NCI-H1417 (cell line): ENCODE results near the gene APLF.
"Not testable (repeated sequence)": the region's sequence is repeated elsewhere in the genome, so short reads cannot be mapped to it uniquely, and the experiment has no call there.

Source experiments
- DNase-seq, 3 experiments: peaks; one replicate each; lab custom pipeline; 2025; lab: John Stamatoyannopoulos, UW

The APLF gene

GRCh38 chr2:68579689-68580088 lies 112.3 kb downstream of the APLF start:
- no peak for DNase-seq

DNA sequence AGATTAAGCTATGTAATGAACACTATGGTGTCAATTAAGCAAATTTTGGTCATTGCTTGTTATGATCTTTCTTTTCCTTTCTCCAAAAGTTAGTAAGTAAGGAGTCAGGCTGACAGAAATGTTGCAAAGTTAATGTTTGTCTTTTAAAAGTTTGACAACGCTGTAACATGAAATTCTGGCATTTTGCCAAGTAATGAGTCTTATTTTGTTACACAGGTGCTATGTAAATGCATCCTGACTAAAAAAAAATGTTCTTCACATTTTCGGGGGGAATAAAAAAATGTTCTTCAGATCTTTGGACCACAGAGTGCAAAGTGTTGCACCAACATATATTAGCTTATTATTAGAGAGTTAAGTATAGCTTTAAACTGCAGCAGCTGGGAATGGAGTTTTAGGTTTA lies 121.2 kb downstream of the APLF start:
- DNase-seq, result no peak

DNA sequence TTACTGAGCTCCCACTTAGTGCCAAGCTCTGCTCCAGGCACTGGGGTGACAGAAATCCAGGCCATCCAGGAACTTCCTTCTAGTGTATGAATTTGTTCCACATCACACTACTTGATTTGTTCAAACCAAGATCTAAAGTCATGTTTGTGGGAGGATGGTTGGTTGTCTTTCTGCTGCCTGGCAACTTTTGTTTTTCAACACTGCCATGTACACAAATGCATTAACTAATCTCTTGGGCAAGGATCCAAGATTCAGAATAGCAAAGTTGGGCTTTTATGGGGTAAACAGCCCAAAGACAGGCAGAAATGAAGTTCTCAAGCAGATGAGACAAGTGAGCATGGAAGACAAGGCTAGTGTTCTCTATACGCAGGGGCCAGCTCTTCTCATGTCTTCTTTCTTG lies 122.6 kb downstream of the APLF start:
- DNase-seq, result no peak

- DNase-seq, result no peak
Measured at GRCh38 chr2:68590702-68591101, 123.3 kb downstream of the APLF start.

DNA sequence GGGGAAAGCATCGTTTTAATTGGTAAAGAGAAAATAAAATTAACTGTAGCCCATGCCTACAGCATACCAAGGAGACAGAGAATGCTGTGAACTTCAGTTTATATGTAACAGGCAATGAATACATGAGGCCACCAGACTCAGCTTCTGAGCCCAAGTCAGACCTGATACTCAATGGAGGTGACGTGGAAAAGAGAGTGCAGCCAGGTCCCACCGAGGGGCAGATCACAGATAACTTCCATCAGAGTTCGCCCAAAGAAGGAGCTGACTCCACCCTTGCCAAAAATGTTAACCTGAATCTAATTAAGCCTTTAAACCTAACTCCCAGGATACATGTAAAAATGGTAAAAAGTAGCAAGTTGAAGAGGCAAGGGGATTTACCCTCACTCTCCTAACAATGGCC lies 123.8 kb downstream of the APLF start:
- no peak for DNase-seq

DNA sequence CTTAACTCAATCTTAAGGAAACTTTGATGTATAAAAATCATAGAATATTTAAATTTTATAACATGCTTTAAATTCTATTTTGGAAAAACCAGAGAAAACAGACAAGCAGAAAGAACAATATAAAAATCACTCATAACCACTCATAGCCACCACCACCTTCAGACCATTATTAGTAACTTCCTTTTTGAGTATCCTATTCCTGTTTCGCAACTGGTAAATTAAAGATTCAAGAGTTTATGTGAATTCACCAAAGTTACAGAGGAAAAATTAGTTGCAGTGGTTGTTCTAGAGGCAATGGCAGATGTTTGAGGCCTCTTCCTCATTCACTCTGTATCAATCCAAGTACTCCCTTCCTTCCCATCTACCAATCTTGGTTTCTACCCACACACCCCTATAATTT lies 126.7 kb downstream of the APLF start:
- no peak for DNase-seq

- DNase-seq, result peak; percentile 9 to 66 (median 21)
Measured at GRCh38 chr2:68594674-68595492, 127.5 kb downstream of the APLF start.

DNA sequence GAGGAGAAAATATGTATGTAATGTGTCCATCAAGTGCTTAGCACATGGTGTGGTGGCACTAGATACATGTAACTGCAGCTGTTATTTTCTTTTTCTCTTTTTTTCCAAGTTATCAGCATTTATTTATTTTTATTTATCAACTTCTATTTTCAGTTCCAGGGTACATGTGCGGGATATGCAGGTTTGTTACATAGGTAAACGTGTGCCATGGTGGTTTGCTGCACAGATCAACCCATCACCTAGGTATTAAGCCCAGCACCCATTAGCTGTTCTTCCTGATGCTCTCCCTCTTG lies 128.1 kb downstream of the APLF start:
- DNase-seq, result not testable (repeated sequence)

- DNase-seq, result not testable (repeated sequence)
Measured at GRCh38 chr2:68600495-68600894, 133.1 kb downstream of the APLF start.

DNA sequence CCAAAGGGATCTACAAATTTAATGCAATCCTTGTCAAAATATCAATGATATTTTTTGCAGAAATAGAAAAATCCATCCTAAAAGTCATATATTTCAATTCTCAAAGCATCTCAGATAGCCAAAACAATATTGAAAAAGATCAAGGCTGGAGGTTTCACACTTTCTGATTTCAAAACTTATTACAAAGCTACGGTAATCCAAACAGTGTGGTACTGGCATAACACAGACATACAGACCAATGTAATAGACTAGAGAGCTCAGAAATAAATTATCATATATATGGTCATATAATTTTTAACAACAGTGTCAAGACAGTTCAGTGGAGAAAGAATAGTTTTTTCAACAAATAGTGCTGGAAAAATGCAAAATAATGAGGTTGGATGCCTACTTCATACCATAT lies 135.7 kb downstream of the APLF start:
- DNase-seq, result no peak

- DNase-seq, result peak in 1 of 3 experiments; percentile 59
Measured at GRCh38 chr2:68604077-68604476, 136.7 kb downstream of the APLF start.

GRCh38 chr2:68605939-68606338 lies 138.6 kb downstream of the APLF start:
- no peak for DNase-seq

DNA sequence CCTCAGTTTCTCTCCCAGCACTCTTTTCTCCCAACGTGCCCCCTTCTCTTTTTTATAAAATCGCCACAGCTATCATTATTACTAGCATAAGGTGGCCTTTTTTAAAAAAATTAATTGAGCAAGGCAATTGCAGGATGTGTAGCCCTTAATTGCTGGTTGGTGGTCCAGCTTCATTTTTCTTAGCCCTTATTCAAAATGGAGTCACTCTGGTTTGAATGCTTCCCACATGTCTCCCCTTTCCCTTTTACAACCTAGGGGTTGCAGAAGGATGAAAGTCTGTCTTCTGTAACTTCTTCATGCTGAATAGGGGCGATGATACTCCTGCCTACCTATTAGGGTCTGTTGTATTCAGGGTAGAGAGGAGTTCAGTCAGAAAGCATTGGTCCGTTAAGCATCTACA lies 139.4 kb downstream of the APLF start:
- DNase-seq, result no peak

DNA sequence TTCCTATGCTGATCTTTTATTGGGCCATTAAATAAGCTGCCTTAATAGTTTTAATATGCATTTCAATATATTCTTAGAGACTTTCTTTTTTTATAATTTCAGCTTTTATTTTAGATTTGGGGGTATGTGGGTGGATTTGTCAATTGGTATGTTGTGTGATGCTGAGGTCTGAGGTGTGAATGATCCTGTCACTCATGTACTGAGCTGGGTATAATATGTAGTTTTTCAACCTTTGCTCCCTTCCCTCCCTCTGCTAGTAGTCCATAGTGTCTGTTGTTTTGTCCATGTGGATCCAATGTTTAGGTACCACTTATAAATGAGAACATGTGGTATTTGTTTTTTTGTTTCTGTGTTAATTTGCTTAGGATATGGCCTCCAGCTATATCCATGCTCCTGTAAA lies 140.5 kb downstream of the APLF start:
- no peak for DNase-seq

DNA sequence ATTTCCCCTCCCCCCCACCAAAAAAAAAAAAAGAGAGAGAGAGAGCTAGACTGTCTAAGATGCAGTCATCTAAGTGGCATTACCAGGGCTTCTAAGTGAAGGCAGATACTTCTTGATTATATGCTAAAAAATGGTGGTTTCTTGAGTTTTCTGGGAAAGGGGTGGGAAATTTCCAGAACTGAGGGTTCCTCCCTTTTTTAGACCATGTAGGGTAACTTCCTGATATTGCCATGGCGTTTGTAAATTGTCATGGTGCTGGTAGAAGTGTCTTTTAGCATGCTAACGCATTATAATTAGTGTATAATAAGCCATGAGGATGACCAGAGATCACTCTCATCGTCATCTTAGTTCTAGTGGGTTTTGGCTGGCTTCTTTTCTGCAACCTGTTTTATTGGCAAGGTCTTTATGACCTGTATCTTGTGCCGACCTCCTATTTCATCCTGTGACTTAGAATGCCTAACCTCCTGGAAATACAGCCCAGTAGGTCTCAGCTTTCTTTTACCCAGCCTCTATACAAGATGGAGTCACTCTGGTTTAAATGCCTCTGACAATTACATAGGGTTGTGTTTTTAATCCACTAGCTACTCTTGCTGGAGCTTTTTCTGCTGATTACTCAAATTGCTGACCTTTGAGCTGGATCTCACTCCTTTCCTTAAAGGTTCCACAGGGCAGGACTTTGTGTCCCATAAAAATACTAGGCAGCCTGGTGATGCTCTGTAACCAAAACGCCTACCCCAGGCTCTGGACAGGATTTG lies 145.6 kb downstream of the APLF start:
- DNase-seq, result no peak

- no peak for DNase-seq
Measured at GRCh38 chr2:68620772-68621171, 153.4 kb downstream of the APLF start.

DNA sequence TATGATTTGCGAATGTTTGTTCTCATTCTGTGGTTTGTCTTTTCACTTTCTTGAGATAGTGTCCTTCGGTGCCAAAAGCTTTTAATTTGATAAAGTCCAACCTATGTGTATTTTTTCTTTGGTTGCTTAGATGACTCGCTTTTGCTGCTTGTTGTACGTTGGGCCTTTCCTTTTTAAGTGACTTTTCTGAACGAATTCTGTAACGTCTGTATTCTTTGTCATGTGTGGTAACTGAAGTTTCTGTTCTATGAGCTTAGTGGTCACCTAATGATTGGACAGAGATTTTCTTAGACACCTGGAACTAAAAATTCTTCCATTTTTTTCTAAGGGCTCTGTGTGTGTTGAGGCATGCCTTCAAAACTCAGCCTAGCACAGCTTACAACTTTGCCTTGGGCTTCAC lies 156.4 kb downstream of the APLF start:
- no peak for DNase-seq

DNA sequence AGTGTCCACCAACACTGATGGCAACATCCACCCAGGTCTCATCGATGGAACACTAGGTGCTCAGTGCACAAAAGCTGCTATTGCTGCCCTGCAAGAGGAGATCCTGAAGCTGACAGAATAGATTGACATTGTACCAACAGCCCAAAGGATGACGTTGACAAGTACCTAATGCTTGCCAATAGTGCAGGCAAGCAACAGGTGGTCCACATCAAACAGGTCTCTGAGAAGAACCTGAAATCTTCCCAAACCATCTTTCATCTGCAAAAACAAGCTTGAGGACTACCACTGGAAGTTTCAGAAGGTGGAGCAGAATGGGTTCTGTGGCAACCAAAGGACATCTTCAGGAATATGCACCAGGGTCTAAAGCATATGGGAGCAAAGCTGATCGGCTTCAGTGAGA lies 160.2 kb downstream of the APLF start:
- DNase-seq, result no peak
